OCI-LY1 (cell line): ENCODE results near the gene LTA4H.

Experiments used
- H2AFZ ChIP-seq: fragments of 200-600 bp; sonication (generic), shearing (Covaris generic); 2 replicates; pipeline ENCODE4 v1.6.0; 2014; ENCODE audit warnings: antibody characterized with exemption, mild to moderate bottlenecking, low read length
- H3F3A ChIP-seq: fragments of 200-600 bp; sonication (generic), shearing (Covaris generic); 2 replicates; pipeline ENCODE4 v1.6.0; 2014; ENCODE audit warnings: mild to moderate bottlenecking, antibody characterized with exemption, low read length, moderate library complexity; ENCODE audit not compliant: insufficient read depth
- H3K27ac ChIP-seq: fragments of 200-600 bp; sonication (generic); 2 replicates; pipeline ENCODE4 v1.5.1; 2014; ENCODE audit warnings: low read length, mixed run types, mild to moderate bottlenecking, low read depth; ENCODE audit not compliant: poor library complexity, severe bottlenecking
- H3K27me3 ChIP-seq: fragments of 200-600 bp; sonication (generic); 2 replicates; pipeline ENCODE4 v1.6.0; 2014; ENCODE audit warnings: antibody characterized with exemption, mild to moderate bottlenecking, low read length, moderate library complexity; ENCODE audit not compliant: insufficient read depth
- H3K36me3 ChIP-seq: fragments of 200-600 bp; sonication (generic); 2 replicates; pipeline ENCODE4 v1.6.1; 2014; ENCODE audit warnings: mild to moderate bottlenecking, antibody characterized with exemption, low read length, moderate library complexity, mixed read lengths; ENCODE audit not compliant: insufficient read depth
- H3K4me1 ChIP-seq: fragments of 200-600 bp; sonication (generic); 2 replicates; pipeline ENCODE4 v1.5.1; 2014; ENCODE audit warnings: mild to moderate bottlenecking, low read length, moderate library complexity; ENCODE audit not compliant: insufficient read depth, severe bottlenecking
- H3K4me2 ChIP-seq: fragments of 200-600 bp; sonication (generic), shearing (Covaris generic); 2 replicates; pipeline ENCODE4 v1.6.1; 2014; ENCODE audit warnings: low read length
- H3K4me3 ChIP-seq: fragments of 200-600 bp; sonication (generic); 2 replicates; pipeline ENCODE4 v1.5.1; 2014; ENCODE audit warnings: low read length, low read depth, mild to moderate bottlenecking, mixed read lengths; ENCODE audit not compliant: poor library complexity, severe bottlenecking
- H3K79me2 ChIP-seq: fragments of 200-600 bp; shearing (Covaris generic); 2 replicates; pipeline ENCODE4 v1.6.1; 2016; ENCODE audit warnings: mixed run types, low read length, mixed read lengths; ENCODE audit not compliant: insufficient read depth
- H3K9ac ChIP-seq: fragments of 200-600 bp; sonication (generic), shearing (Covaris generic); 2 replicates; pipeline ENCODE4 v1.6.1; 2014; ENCODE audit warnings: mild to moderate bottlenecking, low read length, mixed read lengths
- H3K9me2 ChIP-seq: fragments of 200-600 bp; sonication (generic), shearing (Covaris generic); 2 replicates; pipeline ENCODE4 v1.6.1; 2014; ENCODE audit warnings: low read depth, mild to moderate bottlenecking, low read length, mixed read lengths
- H3K9me3 ChIP-seq: fragments of 200-600 bp; shearing (Covaris generic); 2 replicates; pipeline ENCODE4 v1.6.1; 2014; ENCODE audit warnings: low read length, mixed read lengths
- H4K20me1 ChIP-seq: fragments of 200-600 bp; sonication (generic), shearing (Covaris generic); 2 replicates; pipeline ENCODE4 v1.6.0; 2016; ENCODE audit warnings: mild to moderate bottlenecking, low read length; ENCODE audit not compliant: insufficient read depth
- EZH2 ChIP-seq: fragments of 200-600 bp; sonication (generic), shearing (Covaris generic); IDR thresholded peaks from 2 replicates; pipeline ENCODE4 v1.8.0; 2017; ENCODE audit warnings: borderline replicate concordance, mixed run types, mild to moderate bottlenecking, antibody characterized with exemption, low read length, moderate library complexity, mixed read lengths
- TF ChIP-seq, protein P1 (sequence below): fragments of 200-600 bp; sonication (generic), shearing (Covaris generic); IDR thresholded peaks from 2 replicates; pipeline ENCODE4 v1.5.1; 2017; ENCODE audit warnings: mild to moderate bottlenecking, antibody characterized with exemption, low read length, moderate library complexity, mixed read lengths

The LTA4H gene

DNA sequence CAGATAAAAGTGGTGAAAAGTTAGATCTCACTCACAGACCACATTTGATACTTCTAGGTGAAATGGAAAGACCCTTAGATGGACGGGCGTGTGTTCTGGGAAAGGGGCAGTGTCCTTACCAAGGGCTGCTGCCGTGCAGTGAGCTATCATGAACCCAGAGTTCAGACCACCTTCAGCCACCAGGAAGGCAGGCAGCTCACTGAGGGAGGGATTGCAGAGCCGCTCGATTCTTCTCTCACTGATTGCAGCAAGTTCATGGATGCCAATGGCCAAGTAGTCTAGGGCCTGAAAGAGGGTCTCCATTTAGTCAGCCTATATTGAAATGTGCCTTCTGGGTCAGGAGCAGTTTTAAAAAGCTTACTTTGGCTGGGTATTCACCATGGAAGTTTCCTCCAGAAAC is 55.0 kb downstream of the LTA4H start:
- no peaks in the 10 kb centered on the region for H3K27me3 ChIP-seq
- H3K4me3 ChIP-seq = no peak overlapping the region
- H4K20me1 ChIP-seq = no peaks in the 10 kb centered on the region
- no peak overlapping the region for H3K9ac ChIP-seq
- no peaks in the 10 kb centered on the region for H3K79me2 ChIP-seq
- no peak overlapping the region for H3K27ac ChIP-seq
- no peaks in the 10 kb centered on the region for H3K4me1 ChIP-seq
- H3K36me3 ChIP-seq = no peaks in the 10 kb centered on the region
- no peaks in the 10 kb centered on the region for H3K9me2 ChIP-seq
- no peak overlapping the region for H2AFZ ChIP-seq
- no peak for TF ChIP-seq EZH2
- TF ChIP-seq, protein P1, sequence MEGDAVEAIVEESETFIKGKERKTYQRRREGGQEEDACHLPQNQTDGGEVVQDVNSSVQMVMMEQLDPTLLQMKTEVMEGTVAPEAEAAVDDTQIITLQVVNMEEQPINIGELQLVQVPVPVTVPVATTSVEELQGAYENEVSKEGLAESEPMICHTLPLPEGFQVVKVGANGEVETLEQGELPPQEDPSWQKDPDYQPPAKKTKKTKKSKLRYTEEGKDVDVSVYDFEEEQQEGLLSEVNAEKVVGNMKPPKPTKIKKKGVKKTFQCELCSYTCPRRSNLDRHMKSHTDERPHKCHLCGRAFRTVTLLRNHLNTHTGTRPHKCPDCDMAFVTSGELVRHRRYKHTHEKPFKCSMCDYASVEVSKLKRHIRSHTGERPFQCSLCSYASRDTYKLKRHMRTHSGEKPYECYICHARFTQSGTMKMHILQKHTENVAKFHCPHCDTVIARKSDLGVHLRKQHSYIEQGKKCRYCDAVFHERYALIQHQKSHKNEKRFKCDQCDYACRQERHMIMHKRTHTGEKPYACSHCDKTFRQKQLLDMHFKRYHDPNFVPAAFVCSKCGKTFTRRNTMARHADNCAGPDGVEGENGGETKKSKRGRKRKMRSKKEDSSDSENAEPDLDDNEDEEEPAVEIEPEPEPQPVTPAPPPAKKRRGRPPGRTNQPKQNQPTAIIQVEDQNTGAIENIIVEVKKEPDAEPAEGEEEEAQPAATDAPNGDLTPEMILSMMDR = no peak
- no peaks in the 10 kb centered on the region for H3K9me3 ChIP-seq
- no peaks in the 10 kb centered on the region for H3F3A ChIP-seq
- no peak overlapping the region for H3K4me2 ChIP-seq

DNA sequence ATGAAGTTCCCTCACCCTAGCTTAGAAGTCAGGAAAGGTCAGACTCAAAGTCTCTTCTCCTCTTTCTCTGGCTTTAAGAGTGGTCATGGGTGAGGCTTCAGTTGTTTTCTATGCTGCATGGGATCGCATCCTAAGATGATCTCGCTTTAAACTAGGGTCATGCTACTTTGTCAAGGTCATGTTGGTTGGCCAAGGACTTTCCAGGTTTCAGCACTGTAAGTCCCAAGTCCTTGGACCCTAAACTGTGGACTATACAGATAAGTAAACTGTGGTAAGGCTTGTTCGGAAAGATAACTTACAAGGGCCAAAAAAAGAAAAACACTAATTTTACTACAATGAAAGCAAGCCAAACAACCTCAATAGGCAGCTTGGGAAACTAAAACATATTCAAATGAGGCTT is 56.6 kb downstream of the LTA4H start:
- H3K9me3 ChIP-seq = no peaks in the 10 kb centered on the region
- H3K27ac ChIP-seq = no peak overlapping the region
- no peaks in the 10 kb centered on the region for H3K4me1 ChIP-seq
- H3K4me2 ChIP-seq = no peak overlapping the region
- no peak overlapping the region for H3K9ac ChIP-seq
- no peaks in the 10 kb centered on the region for H3K36me3 ChIP-seq
- H2AFZ ChIP-seq = no peak overlapping the region
- H3F3A ChIP-seq = no peaks in the 10 kb centered on the region
- H3K27me3 ChIP-seq = no peaks in the 10 kb centered on the region
- H3K9me2 ChIP-seq = no peaks in the 10 kb centered on the region
- no peak overlapping the region for H3K4me3 ChIP-seq
- no peaks in the 10 kb centered on the region for H4K20me1 ChIP-seq
- no peak for TF ChIP-seq EZH2
- no peaks in the 10 kb centered on the region for H3K79me2 ChIP-seq

DNA sequence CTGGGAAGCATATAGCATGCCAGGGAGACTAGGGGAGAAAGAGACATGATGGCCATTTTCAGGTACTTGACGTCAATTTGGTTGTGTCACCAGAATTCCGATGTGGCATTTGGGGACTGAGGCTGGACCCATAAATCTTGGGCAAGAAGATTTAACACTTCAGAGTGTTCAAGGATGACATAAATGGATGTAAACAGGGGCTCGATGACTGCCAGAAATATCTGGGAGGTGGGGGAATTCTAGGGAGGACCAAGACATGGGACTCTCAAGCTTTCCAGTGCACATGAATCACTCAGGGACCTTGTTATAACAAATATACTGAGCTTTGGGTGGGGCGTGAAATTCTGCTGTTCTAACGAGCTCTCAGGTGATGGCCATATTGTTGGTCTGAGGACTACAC is 57.0 kb downstream of the LTA4H start:
- Histone ChIP-seq H3K36me3 (no peaks in the 10 kb centered on the region), H3K27ac (no peak overlapping the region)

DNA sequence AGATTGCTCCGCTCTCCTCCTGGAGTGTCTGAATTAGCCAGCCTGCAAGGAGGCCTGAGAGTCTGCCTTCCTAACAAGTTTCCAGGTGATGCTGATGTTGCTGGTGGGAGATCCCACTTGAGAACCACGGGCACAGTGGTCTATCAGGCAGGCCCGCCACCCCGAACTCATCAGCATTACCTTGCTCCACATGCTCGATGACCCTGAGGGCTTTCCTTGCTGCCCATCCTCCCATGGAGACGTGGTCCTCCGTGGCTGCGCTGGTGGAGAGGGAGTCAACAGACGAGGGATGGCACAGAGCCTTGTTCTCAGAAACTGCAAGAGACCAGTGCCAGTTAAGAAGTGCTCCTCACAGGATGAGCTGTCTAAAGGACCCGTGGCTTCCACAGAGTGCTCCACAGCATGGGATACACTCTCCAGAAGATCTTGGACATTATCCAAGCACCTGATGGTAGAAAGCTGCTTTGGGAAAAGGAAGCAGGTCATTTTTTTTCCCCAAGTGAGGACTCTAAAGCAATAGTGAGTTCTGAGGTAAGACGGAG is 57.6 kb downstream of the LTA4H start:
- H3K4me3 ChIP-seq = no peak overlapping the region
- H3K4me1 ChIP-seq = no peaks in the 10 kb centered on the region
- H3F3A ChIP-seq = no peaks in the 10 kb centered on the region
- TF ChIP-seq, protein P1 = no peak
- TF ChIP-seq EZH2 = no peak
- H3K27ac ChIP-seq = no peak overlapping the region
- no peaks in the 10 kb centered on the region for H3K9me2 ChIP-seq
- no peaks in the 10 kb centered on the region for H3K9me3 ChIP-seq
- no peaks in the 10 kb centered on the region for H3K36me3 ChIP-seq
- no peaks in the 10 kb centered on the region for H3K79me2 ChIP-seq
- no peaks in the 10 kb centered on the region for H4K20me1 ChIP-seq
- H3K4me2 ChIP-seq = no peak overlapping the region
- H3K27me3 ChIP-seq = no peaks in the 10 kb centered on the region
- H2AFZ ChIP-seq = no peak overlapping the region
- no peak overlapping the region for H3K9ac ChIP-seq

More for the DNA sequence above, 57.0 kb downstream of the LTA4H start:
- Histone ChIP-seq H4K20me1 (no peaks in the 10 kb centered on the region), H2AFZ (no peak overlapping the region), H3F3A (no peaks in the 10 kb centered on the region), H3K9me3 (no peaks in the 10 kb centered on the region), H3K9ac (no peak overlapping the region), H3K79me2 (no peaks in the 10 kb centered on the region), H3K4me3 (no peak overlapping the region), H3K9me2 (no peaks in the 10 kb centered on the region), H3K4me2 (no peak overlapping the region), H3K4me1 (no peaks in the 10 kb centered on the region), H3K27me3 (no peaks in the 10 kb centered on the region)
- TF ChIP-seq EZH2 = no peak
- TF ChIP-seq, protein P1 = no peak
